GM19324 (cell line): ENCODE data around the gene SLC22A5.

Experiments
- ATAC-seq: cut with Tn5 transposase; IDR thresholded peaks from one replicate; pipeline ENCODE4 v1.9.1; 2021; ENCODE audit warnings: mild to moderate bottlenecking, moderate library complexity; ENCODE audit not compliant: unreplicated experiment, low FRiP score

Gene SLC22A5

DNA sequence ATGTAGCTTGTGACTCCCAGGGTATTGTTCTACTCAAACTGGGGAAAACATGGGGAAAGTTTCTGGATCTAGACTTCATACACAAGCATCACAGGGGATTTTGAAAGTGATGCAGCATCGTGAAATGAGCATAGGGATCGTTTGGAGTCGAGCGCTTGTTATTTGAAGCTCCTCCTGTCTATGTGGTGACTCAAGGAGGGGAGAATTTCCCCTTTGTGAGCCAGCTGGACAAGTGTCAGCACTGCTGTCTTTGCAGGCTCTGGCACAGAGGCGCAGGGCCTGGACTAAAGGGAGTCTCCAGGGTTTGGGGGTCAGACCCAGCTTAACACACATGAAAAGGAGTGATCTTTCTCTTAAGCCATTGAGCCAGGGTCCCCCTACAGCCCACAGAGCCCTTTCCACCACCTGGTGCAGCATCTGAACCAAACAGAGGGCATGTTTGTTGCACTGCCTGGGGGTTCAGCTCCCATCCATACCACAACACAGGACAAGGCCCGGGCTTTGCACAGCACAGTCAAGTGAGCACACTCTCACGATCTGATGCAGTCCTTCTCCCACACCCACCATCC, 70.1 kb downstream of the SLC22A5 start:
- no peak for ATAC-seq

DNA sequence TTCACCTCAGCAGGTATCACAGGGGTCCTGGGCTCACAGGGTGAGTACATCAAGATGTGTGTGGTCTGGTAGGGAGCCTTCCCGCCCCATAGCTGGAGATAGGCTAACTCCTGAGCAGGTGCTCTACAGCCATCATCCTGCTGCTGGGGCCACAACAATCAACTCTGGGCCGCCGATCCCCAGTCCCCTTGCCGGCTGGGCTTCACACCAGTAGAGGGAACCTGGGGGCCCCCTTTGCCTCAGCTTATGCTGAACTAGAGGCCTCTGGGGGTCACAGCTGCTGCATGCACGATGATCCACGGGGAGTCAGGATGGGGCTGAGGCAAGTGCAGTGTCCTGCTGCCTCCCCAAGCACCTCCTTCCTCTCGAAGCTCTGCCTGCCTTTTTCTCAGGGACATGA, 74.6 kb downstream of the SLC22A5 start:
- no peak for ATAC-seq
